ENCODE measurements around the gene FIS1. TPM values are rescaled to one million over a fixed set of nuclear protein-coding genes. Genes with fewer than 3 reads are reported as not detected.

The FIS1 gene
- total RNA-seq, 1 donor from 2014 or later = 92.2 TPM

GRCh38 chr7:101234636-101235035 lies 10.2 kb downstream of the FIS1 start:
- Histone ChIP-seq H3F3A (ENCODE audit: low read depth) (peaks cover 11% of the 10 kb centered on the region), H2AFZ (replicated peaks) (no peak overlapping the region), H3K36me3 (no peaks in the 10 kb centered on the region), H3K4me3 (no peak overlapping the region), H4K20me1 (ENCODE audit: low read depth) (peaks cover 6% of the 10 kb centered on the region), H3K27ac (no peak overlapping the region), H3K4me1 (no peaks in the 10 kb centered on the region), H3K27me3 (no peaks in the 10 kb centered on the region), H3K9ac (no peak overlapping the region), H3K9me3 (ENCODE audit: low read depth) (no peaks in the 10 kb centered on the region), H3K4me2 (no peak overlapping the region), H3K79me2 (ENCODE audit: low read depth) (no peaks in the 10 kb centered on the region)
- no peak for DNase-seq (ENCODE audit: low spot score)
- Mint-ChIP-seq H3K27me3 (ENCODE audit: insufficient read depth, low read depth) (peaks cover 6% of the 10 kb centered on the region), H3K4me3 (no peak overlapping the region), H3K9me3 (no peaks in the 10 kb centered on the region), H3K27ac (no peak overlapping the region), H3K4me1 (peaks cover 5% of the 10 kb centered on the region), H3K36me3 (peaks cover 1% of the 10 kb centered on the region)
- TF ChIP-seq EZH2phosphoT487 (IDR thresholded peaks at IDR 0.05) = no peak
- no peak for TF ChIP-seq CTCF (IDR thresholded peaks at IDR 0.05)
- TF ChIP-seq EZH2 (IDR thresholded peaks at IDR 0.05) = no peak

GRCh38 chr7:101233907-101234547 lies 10.9 kb downstream of the FIS1 start:
- no peak overlapping the region for H3K4me3 ChIP-seq
- no peak overlapping the region for H3K27ac ChIP-seq
- H3K4me1 ChIP-seq = no peaks in the 10 kb centered on the region
- no peaks in the 10 kb centered on the region for H3K36me3 ChIP-seq
- DNase-seq (ENCODE audit: low spot score) = no peak
- Mint-ChIP-seq H3K4me3 (no peak overlapping the region), H3K27me3 (ENCODE audit: insufficient read depth, low read depth) (peaks cover 9% of the 10 kb centered on the region), H3K4me1 (peaks cover 5% of the 10 kb centered on the region), H3K9me3 (no peaks in the 10 kb centered on the region), H3K36me3 (peaks cover 1% of the 10 kb centered on the region), H3K27ac (no peak overlapping the region)
- no peak overlapping the region for H3K4me2 ChIP-seq
- peaks cover 6% of the 10 kb centered on the region for H4K20me1 ChIP-seq (ENCODE audit: low read depth)
- TF ChIP-seq EZH2phosphoT487 (IDR thresholded peaks at IDR 0.05) = no peak
- TF ChIP-seq CTCF (IDR thresholded peaks at IDR 0.05) = no peak
- no peak for TF ChIP-seq EZH2 (IDR thresholded peaks at IDR 0.05)
- peaks cover 11% of the 10 kb centered on the region for H3F3A ChIP-seq (ENCODE audit: low read depth)
- H3K9me3 ChIP-seq (ENCODE audit: low read depth) = no peaks in the 10 kb centered on the region
- H3K27me3 ChIP-seq = no peaks in the 10 kb centered on the region
- no peak overlapping the region for H3K9ac ChIP-seq
- H3K79me2 ChIP-seq (ENCODE audit: low read depth) = no peaks in the 10 kb centered on the region
- no peak overlapping the region for H2AFZ ChIP-seq (replicated peaks)

- Mint-ChIP-seq H3K9me3 (no peaks in the 10 kb centered on the region), H3K4me3 (no peak overlapping the region), H3K4me1 (peaks cover 5% of the 10 kb centered on the region), H3K36me3 (peaks cover 7% of the 10 kb centered on the region), H3K27me3 (ENCODE audit: insufficient read depth, low read depth) (peaks cover 9% of the 10 kb centered on the region), H3K27ac (no peak overlapping the region)
- Histone ChIP-seq H3K36me3 (no peaks in the 10 kb centered on the region), H3K4me1 (no peaks in the 10 kb centered on the region), H3K79me2 (ENCODE audit: low read depth) (no peaks in the 10 kb centered on the region), H3K9me3 (ENCODE audit: low read depth) (no peaks in the 10 kb centered on the region), H3K4me2 (peak overlapping the region; percentile 78), H3F3A (ENCODE audit: low read depth) (peaks cover 11% of the 10 kb centered on the region), H4K20me1 (ENCODE audit: low read depth) (peaks cover 6% of the 10 kb centered on the region), H3K27ac (no peak overlapping the region), H3K9ac (no peak overlapping the region), H2AFZ (replicated peaks) (peak overlapping the region; percentile 5), H3K4me3 (peak overlapping the region; percentile 54), H3K27me3 (no peaks in the 10 kb centered on the region)
- TF ChIP-seq EZH2phosphoT487 (IDR thresholded peaks at IDR 0.05) (no peak), EZH2 (IDR thresholded peaks at IDR 0.05) (no peak), CTCF (IDR thresholded peaks at IDR 0.05) (no peak)
- peak; percentile 57 for DNase-seq (ENCODE audit: low spot score)
These were observed 12.6 kb downstream of the FIS1 start for GRCh38 chr7:101232141-101232850.
